ENCODE results near the gene PKN1. TPM values are rescaled to one million over a fixed set of nuclear protein-coding genes. Genes with fewer than 3 reads are reported as not detected.

PKN1 gene
- 20.5 and 22.9 TPM in 2 replicates for polyA plus RNA-seq (2013)

DNA sequence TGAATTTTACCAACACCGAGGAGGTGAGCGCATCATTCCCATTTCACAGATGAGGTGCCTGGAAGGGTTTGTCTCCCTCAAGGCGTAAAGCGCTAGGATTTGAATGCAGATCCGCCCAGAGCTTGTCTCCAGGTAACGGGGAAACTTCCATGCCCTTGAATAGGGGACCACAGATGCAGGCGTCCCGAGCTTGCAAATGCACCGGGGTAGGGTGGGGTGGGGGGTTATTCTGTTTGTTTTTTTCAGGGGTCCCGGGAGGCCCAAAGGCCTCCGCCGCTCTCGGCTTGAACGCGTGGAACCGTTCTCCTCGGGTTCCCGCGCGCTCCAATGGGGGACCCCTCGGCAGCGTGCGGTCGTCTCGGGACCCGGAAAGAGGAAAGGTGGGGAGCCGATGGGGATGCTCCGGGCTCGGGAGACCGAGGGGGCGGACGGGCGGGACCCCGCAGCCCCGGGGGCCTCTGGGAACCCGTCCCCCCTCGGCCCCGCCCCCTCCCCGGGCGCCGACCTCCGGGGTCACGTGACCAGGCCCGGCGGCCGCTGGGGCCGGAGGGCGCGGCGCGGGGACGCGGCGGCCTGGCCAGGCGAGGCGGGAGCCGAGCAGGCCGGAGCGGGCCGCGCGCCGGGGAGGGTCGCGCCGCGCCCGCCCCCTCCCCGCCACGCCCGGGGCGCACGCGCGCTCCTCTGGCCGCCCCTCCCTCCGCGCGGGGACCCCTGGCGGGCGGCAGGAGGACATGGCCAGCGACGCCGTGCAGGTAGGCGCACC, at the start of gene PKN1:
Gene PKN1 (plus strand): TSS at position 516 of the 763 bp plus-strand sequence. CDS start 216 bp downstream, at position 732.
- Histone ChIP-seq H2AK5ac (ENCODE audit: low read length) (no peak within 1 kb of the TSS), H3K4me3 (ENCODE audit: low read depth, low read length) (peak within 1 kb of the TSS; percentile 74), H3K27ac (ENCODE audit: low read depth, low read length) (no peak within 1 kb of the TSS), H3K14ac (ENCODE audit: low read length) (peak within 1 kb of the TSS; percentile 41), H4K12ac (ENCODE audit: low read depth, low read length) (peak within 1 kb of the TSS; percentile 19), H2BK120ac (ENCODE audit: insufficient read depth, low read length, poor library complexity) (no peak within 1 kb of the TSS), H3K36me3 (ENCODE audit: control insufficient read depth in 1 of 2, insufficient read depth in 2 of 2, low read length in 2 of 2) (peaks cover 0 to 2% of the 10 kb centered on the region in 2 experiments), H4K91ac (ENCODE audit: low read depth, low read length) (peak within 1 kb of the TSS; percentile 33), H2BK12ac (ENCODE audit: low read length) (no peak within 1 kb of the TSS), H2BK5ac (ENCODE audit: low read depth, low read length, poor library complexity) (no peak within 1 kb of the TSS), H3K4me1 (ENCODE audit: control insufficient read depth in 1 of 2, insufficient read depth in 2 of 2, low read length in 2 of 2) (peaks cover 8 to 16% of the 10 kb centered on the region in 2 experiments), H3K9me3 (ENCODE audit: insufficient read depth, low read depth, low read length) (no peaks in the 10 kb centered on the region), H3K27me3 (ENCODE audit: insufficient read depth, low read length) (no peaks in the 10 kb centered on the region), H3K4ac (ENCODE audit: low read depth, low read length) (peak within 1 kb of the TSS; percentile 31), H4K8ac (ENCODE audit: low read depth, low read length) (peak within 1 kb of the TSS; percentile 76), H3K9ac (ENCODE audit: low read length) (peak within 1 kb of the TSS; percentile 70), H3K23ac (ENCODE audit: low read length) (no peak within 1 kb of the TSS), H3K4me2 (ENCODE audit: low read length) (peak within 1 kb of the TSS; percentile 82), H3K79me1 (ENCODE audit: low read length) (peaks cover 7% of the 10 kb centered on the region), H3K18ac (ENCODE audit: low read length) (peak within 1 kb of the TSS; percentile 49), H3K79me2 (ENCODE audit: control insufficient read depth, insufficient read depth, low read length, poor library complexity) (peaks cover 2% of the 10 kb centered on the region), H2AFZ (ENCODE audit: insufficient read depth, low read length, poor library complexity) (peak within 1 kb of the TSS; percentile 63)
- DNase-seq = peak in 1 of 2 donors; percentile 56
- no CpG with 5 or more reads among the region's 85 CpGs for WGBS (ENCODE audit: extremely low coverage, insufficient coverage, insufficient read length)

- Histone ChIP-seq H3K14ac (ENCODE audit: low read length) (peak overlapping the region; percentile 86), H3K27ac (ENCODE audit: low read depth, low read length) (no peak overlapping the region), H3K23ac (ENCODE audit: low read length) (no peak overlapping the region), H2BK12ac (ENCODE audit: low read length) (peak overlapping the region; percentile 91), H4K91ac (ENCODE audit: low read depth, low read length) (peak overlapping the region; percentile 92), H3K4me2 (ENCODE audit: low read length) (no peak overlapping the region), H4K8ac (ENCODE audit: low read depth, low read length) (peak overlapping the region; percentile 66), H2AFZ (ENCODE audit: insufficient read depth, low read length, poor library complexity) (no peak overlapping the region), H3K79me2 (ENCODE audit: control insufficient read depth, insufficient read depth, low read length, poor library complexity) (no peaks in the 10 kb centered on the region), H3K4ac (ENCODE audit: low read depth, low read length) (no peak overlapping the region), H2BK5ac (ENCODE audit: low read depth, low read length, poor library complexity) (no peak overlapping the region), H3K9ac (ENCODE audit: low read length) (no peak overlapping the region), H3K4me3 (ENCODE audit: low read depth, low read length) (no peak overlapping the region), H3K27me3 (ENCODE audit: insufficient read depth, low read length) (no peaks in the 10 kb centered on the region), H3K9me3 (ENCODE audit: insufficient read depth, low read depth, low read length) (no peaks in the 10 kb centered on the region), H2BK120ac (ENCODE audit: insufficient read depth, low read length, poor library complexity) (peak overlapping the region; percentile 74), H4K12ac (ENCODE audit: low read depth, low read length) (no peak overlapping the region), H2AK5ac (ENCODE audit: low read length) (peak overlapping the region; percentile 61), H3K18ac (ENCODE audit: low read length) (peak overlapping the region; percentile 79), H3K4me1 (ENCODE audit: control insufficient read depth in 1 of 2, insufficient read depth in 2 of 2, low read length in 2 of 2) (peaks cover 21 to 22% of the 10 kb centered on the region in 2 experiments), H3K36me3 (ENCODE audit: control insufficient read depth in 1 of 2, insufficient read depth in 2 of 2, low read length in 2 of 2) (no peaks in the 10 kb centered on the region), H3K79me1 (ENCODE audit: low read length) (peaks cover 15% of the 10 kb centered on the region)
- no CpG with 5 or more reads among the region's 10 CpGs for WGBS (ENCODE audit: extremely low coverage, insufficient coverage, insufficient read length)
- peak in 1 of 2 donors; percentile 38 for DNase-seq
Observed at GRCh38 chr19:14383661-14384555, 49.2 kb upstream of the PKN1 start.

DNA sequence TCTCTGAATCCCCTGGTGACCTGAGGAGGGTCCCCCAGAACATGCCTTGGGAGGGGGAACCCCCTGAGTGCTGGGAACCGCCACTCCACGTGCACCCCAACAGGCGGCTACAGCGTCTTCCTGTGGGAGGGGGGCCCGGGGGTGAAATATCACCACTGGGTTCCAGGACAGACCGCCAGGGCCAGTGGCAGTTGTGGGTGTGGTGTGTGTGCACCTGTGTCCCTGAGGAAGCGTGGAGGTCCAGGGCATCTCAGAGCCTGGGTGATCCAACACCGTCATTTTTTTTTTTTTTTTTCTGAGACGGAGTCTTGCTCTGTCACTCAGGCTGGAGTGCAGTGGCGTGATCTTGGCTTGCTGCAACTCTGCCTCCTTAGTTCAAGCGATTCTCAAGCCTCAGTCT, 47.6 kb upstream of the PKN1 start:
- no peak overlapping the region for H4K91ac ChIP-seq (ENCODE audit: low read depth, low read length)
- no peaks in the 10 kb centered on the region for H3K79me2 ChIP-seq (ENCODE audit: control insufficient read depth, insufficient read depth, low read length, poor library complexity)
- no peak overlapping the region for H3K4ac ChIP-seq (ENCODE audit: low read depth, low read length)
- H3K18ac ChIP-seq (ENCODE audit: low read length) = no peak overlapping the region
- no peak overlapping the region for H2BK5ac ChIP-seq (ENCODE audit: low read depth, low read length, poor library complexity)
- H4K8ac ChIP-seq (ENCODE audit: low read depth, low read length) = no peak overlapping the region
- peaks cover 15% of the 10 kb centered on the region for H3K79me1 ChIP-seq (ENCODE audit: low read length)
- H2AFZ ChIP-seq (ENCODE audit: insufficient read depth, low read length, poor library complexity) = no peak overlapping the region
- H3K27ac ChIP-seq (ENCODE audit: low read depth, low read length) = no peak overlapping the region
- H2AK5ac ChIP-seq (ENCODE audit: low read length) = no peak overlapping the region
- H3K36me3 ChIP-seq (ENCODE audit: control insufficient read depth in 1 of 2, insufficient read depth in 2 of 2, low read length in 2 of 2) = no peaks in the 10 kb centered on the region
- no peak overlapping the region for H3K14ac ChIP-seq (ENCODE audit: low read length)
- no peak overlapping the region for H4K12ac ChIP-seq (ENCODE audit: low read depth, low read length)
- H3K27me3 ChIP-seq (ENCODE audit: insufficient read depth, low read length) = no peaks in the 10 kb centered on the region
- no peaks in the 10 kb centered on the region for H3K9me3 ChIP-seq (ENCODE audit: insufficient read depth, low read depth, low read length)
- peaks cover 21% of the 10 kb centered on the region in 2 experiments for H3K4me1 ChIP-seq (ENCODE audit: control insufficient read depth in 1 of 2, insufficient read depth in 2 of 2, low read length in 2 of 2)
- no peak overlapping the region for H3K4me3 ChIP-seq (ENCODE audit: low read depth, low read length)
- no peak overlapping the region for H3K23ac ChIP-seq (ENCODE audit: low read length)
- H3K4me2 ChIP-seq (ENCODE audit: low read length) = no peak overlapping the region
- no peak overlapping the region for H2BK120ac ChIP-seq (ENCODE audit: insufficient read depth, low read length, poor library complexity)
- H3K9ac ChIP-seq (ENCODE audit: low read length) = no peak overlapping the region
- no CpG with 5 or more reads among the region's 11 CpGs for WGBS (ENCODE audit: extremely low coverage, insufficient coverage, insufficient read length)
- DNase-seq = no peak
- no peak overlapping the region for H2BK12ac ChIP-seq (ENCODE audit: low read length)

DNA sequence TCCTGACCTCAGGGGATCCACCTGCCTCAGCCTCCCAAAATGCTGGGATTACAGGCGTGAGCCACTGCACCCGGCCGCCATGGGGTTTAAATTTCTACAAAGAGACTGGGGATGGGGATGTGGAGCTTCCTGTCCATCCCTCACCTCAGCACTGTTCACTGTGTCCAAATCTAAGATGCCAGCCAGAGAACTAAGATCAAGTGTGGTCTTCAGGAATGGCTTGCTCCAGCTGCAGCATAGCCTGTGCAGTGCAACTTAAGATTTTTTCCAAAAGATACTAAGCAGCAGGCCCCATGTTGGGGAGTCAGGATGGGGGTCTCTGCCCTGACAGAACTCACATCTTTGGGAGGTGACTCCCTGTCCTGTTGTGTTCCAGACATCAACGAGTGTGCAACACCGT, 42.6 kb upstream of the PKN1 start:
- Histone ChIP-seq H3K23ac (ENCODE audit: low read length) (no peak overlapping the region), H3K4ac (ENCODE audit: low read depth, low read length) (no peak overlapping the region), H3K27me3 (ENCODE audit: insufficient read depth, low read length) (no peaks in the 10 kb centered on the region), H4K8ac (ENCODE audit: low read depth, low read length) (no peak overlapping the region), H2BK5ac (ENCODE audit: low read depth, low read length, poor library complexity) (no peak overlapping the region), H3K18ac (ENCODE audit: low read length) (no peak overlapping the region), H3K79me2 (ENCODE audit: control insufficient read depth, insufficient read depth, low read length, poor library complexity) (no peaks in the 10 kb centered on the region), H3K9me3 (ENCODE audit: insufficient read depth, low read depth, low read length) (no peaks in the 10 kb centered on the region), H3K4me2 (ENCODE audit: low read length) (no peak overlapping the region), H3K4me1 (ENCODE audit: control insufficient read depth in 1 of 2, insufficient read depth in 2 of 2, low read length in 2 of 2) (no peaks in the 10 kb centered on the region), H2BK12ac (ENCODE audit: low read length) (no peak overlapping the region), H4K91ac (ENCODE audit: low read depth, low read length) (no peak overlapping the region), H3K4me3 (ENCODE audit: low read depth, low read length) (no peak overlapping the region), H2AK5ac (ENCODE audit: low read length) (no peak overlapping the region), H4K12ac (ENCODE audit: low read depth, low read length) (no peak overlapping the region), H3K79me1 (ENCODE audit: low read length) (no peaks in the 10 kb centered on the region), H3K36me3 (ENCODE audit: control insufficient read depth in 1 of 2, insufficient read depth in 2 of 2, low read length in 2 of 2) (no peaks in the 10 kb centered on the region), H3K14ac (ENCODE audit: low read length) (no peak overlapping the region), H2AFZ (ENCODE audit: insufficient read depth, low read length, poor library complexity) (no peak overlapping the region), H2BK120ac (ENCODE audit: insufficient read depth, low read length, poor library complexity) (no peak overlapping the region), H3K27ac (ENCODE audit: low read depth, low read length) (no peak overlapping the region), H3K9ac (ENCODE audit: low read length) (no peak overlapping the region)
- no CpG with 5 or more reads among the region's 5 CpGs for WGBS (ENCODE audit: extremely low coverage, insufficient coverage, insufficient read length)
- DNase-seq = no peak

Data from trophoblast cell (in vitro differentiated cells and primary cell).